ENCODE results near the gene DNAL1.

The DNAL1 gene

DNA sequence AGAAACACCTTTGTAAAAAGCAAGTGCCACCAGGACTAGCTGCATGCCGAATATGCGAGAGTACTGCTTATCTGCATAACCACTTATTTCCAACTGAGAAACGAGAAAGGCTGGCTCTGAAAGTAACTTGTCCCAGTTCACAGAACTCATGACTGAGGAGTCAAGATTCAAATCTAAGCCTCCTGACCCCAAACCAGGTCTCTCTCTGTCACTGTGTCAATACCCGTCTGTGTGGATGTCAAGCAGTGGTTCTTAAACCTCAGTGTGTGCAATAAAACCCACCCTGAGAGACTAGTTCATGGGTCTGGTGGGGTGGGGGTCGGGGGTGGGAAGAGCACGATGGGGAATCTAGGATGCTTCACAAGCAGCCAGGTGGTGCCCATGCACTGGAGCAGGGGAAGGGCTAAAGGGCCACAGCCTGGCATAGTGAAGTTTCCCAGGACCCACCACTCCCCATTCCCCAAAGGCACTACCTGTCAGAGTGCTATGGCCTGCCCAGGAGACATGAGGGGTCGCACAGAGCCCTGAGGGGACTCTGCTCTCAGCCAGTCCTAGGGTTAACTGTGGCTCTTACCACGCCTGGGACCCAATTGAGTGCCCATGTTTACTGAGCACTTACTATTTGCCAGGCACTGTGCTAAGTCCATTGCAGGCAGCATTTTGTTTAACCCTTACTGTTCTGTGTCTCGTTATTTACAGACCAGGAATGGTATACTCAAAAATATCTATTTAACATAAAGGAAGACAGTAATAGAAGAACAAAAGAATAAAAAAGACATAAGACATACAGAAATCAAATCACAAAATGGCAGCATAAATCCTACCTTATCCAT, 102.8 kb downstream of the DNAL1 start:
- ChIA-PET CTCF (interaction anchor here (0.7 to 2.0 kb wide), 2 partner anchors 11 to 19 kb away, joined by 4 to 6 read pairs; no protein-coding TSS in a partner anchor), POLR2A (interaction anchor here (1.0 kb wide), 1 partner anchor 13 kb away, joined by 3 read pairs; a partner anchor contains a TSS)
- DNase-seq (ENCODE audit: extremely low spot score): no peak
- no peak for TF ChIP-seq NFRKB (IDR thresholded peaks at IDR 0.05)
- no peak for TF ChIP-seq ELF4 (IDR thresholded peaks at IDR 0.05)
- no peak for TF ChIP-seq LEF1 (IDR thresholded peaks at IDR 0.05; ENCODE audit: borderline replicate concordance)
- TF ChIP-seq SUZ12 (IDR thresholded peaks at IDR 0.05): no peak

DNA sequence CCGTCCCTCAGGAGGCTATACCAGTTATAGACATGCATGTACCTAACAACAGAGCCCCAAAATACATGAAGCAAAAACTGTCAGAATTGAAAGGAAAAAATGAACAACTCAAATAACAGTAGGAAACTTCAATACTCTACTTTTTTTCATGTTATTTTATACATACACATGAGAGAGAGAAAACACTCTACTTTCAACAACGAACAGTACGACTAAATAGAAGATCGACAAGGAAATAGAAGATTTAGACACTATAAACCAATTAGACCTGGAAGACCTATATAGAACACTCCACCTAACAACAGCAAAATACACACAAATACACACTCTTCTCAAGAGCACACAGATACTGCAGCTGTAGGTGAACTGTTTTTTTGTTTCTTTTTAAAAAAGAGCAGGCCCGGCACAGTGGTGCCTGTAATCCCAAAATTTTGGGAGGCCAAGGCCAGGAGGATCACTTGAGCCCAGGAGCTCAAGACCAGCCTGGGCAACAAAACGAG, 104.1 kb downstream of the DNAL1 start:
- CTCF ChIA-PET: interaction anchor here (0.6 to 2.3 kb wide), 2 partner anchors 10 to 17 kb away, joined by 3 to 15 read pairs; a partner anchor contains a TSS
- DNase-seq (ENCODE audit: extremely low spot score): no peak
- TF ChIP-seq NFRKB (IDR thresholded peaks at IDR 0.05): no peak
- no peak for TF ChIP-seq L3MBTL2 (conservative IDR thresholded peaks at IDR 0.05)
- no peak for TF ChIP-seq FOXA1 (IDR thresholded peaks at IDR 0.05)
- no peak for TF ChIP-seq BHLHE40 (IDR thresholded peaks at IDR 0.05; ENCODE audit: borderline replicate concordance)
- TF ChIP-seq ELF4 (IDR thresholded peaks at IDR 0.05): no peak
- TF ChIP-seq, protein P1, sequence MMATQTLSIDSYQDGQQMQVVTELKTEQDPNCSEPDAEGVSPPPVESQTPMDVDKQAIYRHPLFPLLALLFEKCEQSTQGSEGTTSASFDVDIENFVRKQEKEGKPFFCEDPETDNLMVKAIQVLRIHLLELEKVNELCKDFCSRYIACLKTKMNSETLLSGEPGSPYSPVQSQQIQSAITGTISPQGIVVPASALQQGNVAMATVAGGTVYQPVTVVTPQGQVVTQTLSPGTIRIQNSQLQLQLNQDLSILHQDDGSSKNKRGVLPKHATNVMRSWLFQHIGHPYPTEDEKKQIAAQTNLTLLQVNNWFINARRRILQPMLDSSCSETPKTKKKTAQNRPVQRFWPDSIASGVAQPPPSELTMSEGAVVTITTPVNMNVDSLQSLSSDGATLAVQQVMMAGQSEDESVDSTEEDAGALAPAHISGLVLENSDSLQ (IDR thresholded peaks at IDR 0.05): no peak
- TF ChIP-seq FOXK2 (IDR thresholded peaks at IDR 0.05): no peak
- TF ChIP-seq ARNT (IDR thresholded peaks at IDR 0.05): no peak
- TF ChIP-seq ZNF384 (IDR thresholded peaks at IDR 0.05): no peak
- TF ChIP-seq CTBP1 (IDR thresholded peaks at IDR 0.05; ENCODE audit: borderline replicate concordance): no peak
- TF ChIP-seq SUZ12 (IDR thresholded peaks at IDR 0.05): no peak
- TF ChIP-seq SP1 (IDR thresholded peaks at IDR 0.05): no peak
- TF ChIP-seq FOXM1 (IDR thresholded peaks at IDR 0.05; ENCODE audit: borderline replicate concordance): no peak
- POLR2A ChIA-PET: interaction anchor here (1.5 to 2.2 kb wide), 3 partner anchors 10 to 103 kb away, joined by 6 to 14 read pairs (median 7); partner anchors contain the start of gene PTGR2

DNA sequence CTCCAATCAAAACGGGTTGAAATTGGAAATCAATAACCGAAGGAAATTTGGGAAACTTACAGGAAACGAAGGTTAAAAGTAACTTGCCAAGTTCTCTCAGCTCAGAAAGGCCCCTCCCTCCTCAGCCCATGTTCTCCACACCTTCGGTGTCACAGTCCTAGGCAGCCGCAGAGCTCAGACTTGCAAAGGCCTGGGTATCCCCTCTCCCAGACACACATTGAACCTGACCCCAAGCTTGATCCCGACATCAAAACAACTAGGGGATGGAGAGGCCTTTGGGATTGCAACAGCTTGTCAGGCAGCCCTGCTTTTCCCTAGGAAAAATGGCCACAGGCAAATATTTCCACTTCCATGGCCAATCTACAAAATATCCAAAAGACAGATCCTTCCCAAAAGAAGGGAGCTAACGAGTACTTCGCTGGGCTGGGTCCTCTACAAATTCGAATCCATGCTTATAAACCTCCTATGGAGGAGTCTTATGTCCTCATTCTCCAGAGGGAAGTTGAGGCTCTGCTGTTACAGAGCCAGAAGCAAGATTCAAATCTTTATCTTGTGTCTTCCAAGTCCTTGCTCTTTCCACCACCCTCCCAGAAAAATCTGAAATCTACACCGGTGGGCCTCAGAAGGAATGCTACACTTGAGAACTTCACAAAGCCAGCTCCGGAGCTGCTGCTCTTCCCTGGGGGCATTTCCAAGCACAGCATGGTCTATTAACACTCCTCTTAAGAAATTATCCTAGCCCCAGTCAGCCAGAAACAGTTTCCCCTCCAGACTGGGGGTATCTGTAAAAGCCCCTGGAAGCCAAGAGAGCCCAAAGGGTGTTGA, 105.1 kb downstream of the DNAL1 start:
- CTCF ChIA-PET: interaction anchor here (1.3 to 2.3 kb wide), 2 partner anchors 9 to 21 kb away, joined by 6 to 15 read pairs; a partner anchor contains a TSS
- TF ChIP-seq HDGF (IDR thresholded peaks at IDR 0.05; ENCODE audit: borderline replicate concordance): no peak
- TF ChIP-seq SUZ12 (IDR thresholded peaks at IDR 0.05): no peak
- no peak for TF ChIP-seq LEF1 (IDR thresholded peaks at IDR 0.05; ENCODE audit: borderline replicate concordance)
- no peak for TF ChIP-seq FOXK2 (IDR thresholded peaks at IDR 0.05)
- TF ChIP-seq FOXA1 (IDR thresholded peaks at IDR 0.05): no peak
- no peak for TF ChIP-seq L3MBTL2 (conservative IDR thresholded peaks at IDR 0.05)
- TF ChIP-seq, protein P1 (IDR thresholded peaks at IDR 0.05): no peak
- TF ChIP-seq ZNF384 (IDR thresholded peaks at IDR 0.05): no peak
- TF ChIP-seq FOXM1 (IDR thresholded peaks at IDR 0.05; ENCODE audit: borderline replicate concordance): no peak
- no peak for TF ChIP-seq NFRKB (IDR thresholded peaks at IDR 0.05)
- TF ChIP-seq SP1 (IDR thresholded peaks at IDR 0.05): no peak
- TF ChIP-seq ARNT (IDR thresholded peaks at IDR 0.05): no peak
- TF ChIP-seq ELF4 (IDR thresholded peaks at IDR 0.05): no peak
- no peak for TF ChIP-seq BHLHE40 (IDR thresholded peaks at IDR 0.05; ENCODE audit: borderline replicate concordance)
- no peak for TF ChIP-seq CTBP1 (IDR thresholded peaks at IDR 0.05; ENCODE audit: borderline replicate concordance)
- no peak for TF ChIP-seq TARDBP (IDR thresholded peaks at IDR 0.05)
- POLR2A ChIA-PET: interaction anchor here (1.5 to 2.2 kb wide), 3 partner anchors 9 to 102 kb away, joined by 6 to 14 read pairs (median 7); partner anchors contain the start of gene PTGR2
- DNase-seq (ENCODE audit: extremely low spot score): no peak

DNA sequence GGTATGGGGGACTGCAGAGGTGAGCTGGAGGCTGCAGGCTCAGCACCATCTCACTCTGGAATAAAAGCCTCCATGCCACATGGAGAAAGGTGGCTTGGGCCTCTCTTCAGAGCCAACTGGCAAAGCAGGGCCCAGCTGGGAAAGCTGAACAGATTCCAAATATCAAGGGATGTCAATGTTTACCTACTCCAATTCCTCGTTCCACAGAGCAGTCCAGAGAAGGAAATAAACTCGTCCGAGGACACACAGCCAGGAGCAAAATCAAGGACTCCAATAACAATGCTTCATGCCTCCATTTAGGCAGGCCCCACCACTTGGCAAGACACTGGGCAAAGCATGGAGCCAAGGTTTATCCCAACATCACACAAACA, 105.7 kb downstream of the DNAL1 start:
- TF ChIP-seq SUZ12 (IDR thresholded peaks at IDR 0.05) (no peak), NFRKB (IDR thresholded peaks at IDR 0.05) (no peak), SP1 (IDR thresholded peaks at IDR 0.05) (no peak), FOXA1 (IDR thresholded peaks at IDR 0.05) (no peak), ARNT (IDR thresholded peaks at IDR 0.05) (no peak), TARDBP (IDR thresholded peaks at IDR 0.05) (no peak), FOXM1 (IDR thresholded peaks at IDR 0.05; ENCODE audit: borderline replicate concordance) (no peak), HDGF (IDR thresholded peaks at IDR 0.05; ENCODE audit: borderline replicate concordance) (no peak)
- TF ChIP-seq, protein P1 (IDR thresholded peaks at IDR 0.05): no peak
- CTCF ChIA-PET: interaction anchor here (1.3 to 2.3 kb wide), 2 partner anchors 8 to 21 kb away, joined by 6 to 15 read pairs; a partner anchor contains a TSS
- no peak for DNase-seq (ENCODE audit: extremely low spot score)
- POLR2A ChIA-PET: interaction anchor here (1.6 to 2.2 kb wide), 2 partner anchors 8 to 102 kb away, joined by 7 to 14 read pairs; partner anchors contain the start of gene PTGR2

DNA sequence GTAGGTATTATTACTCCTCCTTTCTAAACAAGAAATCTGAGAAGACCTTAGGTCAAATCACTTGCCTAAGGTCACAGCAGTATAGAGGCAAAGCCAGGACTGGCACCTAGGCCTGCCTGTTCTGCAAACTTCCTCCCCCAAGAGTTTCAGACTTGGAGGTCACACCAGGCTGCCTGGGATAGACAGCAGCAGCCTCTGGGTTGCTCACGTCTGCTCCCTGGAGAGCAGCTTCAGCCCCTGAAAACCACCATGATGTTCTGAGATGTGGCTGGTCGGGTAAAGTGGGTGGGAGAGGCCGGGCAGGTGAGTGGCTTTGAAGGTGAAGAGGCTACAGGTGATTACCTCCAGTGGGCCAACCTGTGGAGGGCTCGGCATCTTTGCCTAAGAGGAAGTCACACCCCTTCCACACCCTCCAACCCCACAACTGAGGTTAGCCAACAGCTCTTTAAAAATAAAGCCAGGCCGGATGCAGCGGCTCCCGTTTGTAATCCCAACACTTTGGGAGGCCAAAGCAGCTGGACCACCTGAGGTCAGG, 106.4 kb downstream of the DNAL1 start:
- ChIA-PET POLR2A (no interaction called here), CTCF (interaction anchor here (2.3 kb wide), 1 partner anchor 8 kb away, joined by 15 read pairs; a partner anchor contains a TSS)
- TF ChIP-seq FOXM1 (IDR thresholded peaks at IDR 0.05; ENCODE audit: borderline replicate concordance) (no peak), SP1 (IDR thresholded peaks at IDR 0.05) (no peak), L3MBTL2 (conservative IDR thresholded peaks at IDR 0.05) (no peak), LEF1 (IDR thresholded peaks at IDR 0.05; ENCODE audit: borderline replicate concordance) (no peak), ARNT (IDR thresholded peaks at IDR 0.05) (no peak), CTBP1 (IDR thresholded peaks at IDR 0.05; ENCODE audit: borderline replicate concordance) (no peak), HDGF (IDR thresholded peaks at IDR 0.05; ENCODE audit: borderline replicate concordance) (no peak), TARDBP (IDR thresholded peaks at IDR 0.05) (no peak)
- TF ChIP-seq, protein P1 (IDR thresholded peaks at IDR 0.05): no peak
- DNase-seq (ENCODE audit: extremely low spot score): no peak
